Measurements from ENCODE around the gene CLEC1B.

CLEC1B gene

DNA sequence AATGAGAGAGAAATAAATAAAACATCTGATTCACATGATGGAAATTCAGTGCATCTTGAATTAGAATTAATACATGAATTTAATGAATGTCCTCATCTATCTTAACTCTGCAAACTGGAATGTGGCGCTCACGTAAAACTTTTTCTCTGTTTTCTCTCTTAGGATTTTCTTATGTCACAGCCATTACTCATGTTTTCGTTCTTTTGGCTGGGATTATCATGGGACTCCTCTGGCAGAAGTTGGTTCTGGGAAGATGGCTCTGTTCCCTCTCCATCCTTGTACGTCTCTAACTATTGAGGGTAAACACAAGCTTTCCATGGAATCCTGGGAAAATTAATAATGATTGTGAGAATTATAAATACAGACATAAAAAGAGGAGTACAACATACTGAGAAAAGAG is 16.5 kb upstream of the CLEC1B start:
- POLR2A ChIA-PET: no interaction called here
- TF ChIP-seq KLF9 (tag by site-specific recombination; IDR thresholded peaks at IDR 0.05; ENCODE audit: low read depth) (no peak), ZNF16 (tag by site-specific recombination; IDR thresholded peaks at IDR 0.05; ENCODE audit: low read depth) (no peak), ZNF701 (tag by site-specific recombination; IDR thresholded peaks at IDR 0.05) (no peak), ZNF621 (tag by site-specific recombination; IDR thresholded peaks at IDR 0.05) (no peak), ZNF768 (tag by site-specific recombination; IDR thresholded peaks at IDR 0.05) (no peak), ZNF549 (tag by site-specific recombination; IDR thresholded peaks at IDR 0.05) (no peak), ZEB2 (tag by site-specific recombination; IDR thresholded peaks at IDR 0.05) (no peak), ZNF10 (tag by site-specific recombination; IDR thresholded peaks at IDR 0.05) (no peak), WT1 (tag by site-specific recombination; IDR thresholded peaks at IDR 0.05) (no peak), ZNF2 (tag by site-specific recombination; IDR thresholded peaks at IDR 0.05) (no peak), ZNF843 (tag by site-specific recombination; IDR thresholded peaks at IDR 0.05) (no peak), KLF1 (tag by site-specific recombination; IDR thresholded peaks at IDR 0.05) (no peak), ZNF610 (tag by site-specific recombination; IDR thresholded peaks at IDR 0.05; ENCODE audit: borderline replicate concordance) (no peak), ZSCAN23 (tag by site-specific recombination; IDR thresholded peaks at IDR 0.05) (no peak), ZNF274 (IDR thresholded peaks at IDR 0.05; ENCODE audit: low read length) (no peak), ZNF274 (tag by site-specific recombination; IDR thresholded peaks at IDR 0.05; ENCODE audit: borderline replicate concordance) (no peak), ZNF830 (tag by site-specific recombination; IDR thresholded peaks at IDR 0.05; ENCODE audit: low read depth) (no peak), KLF8 (tag by site-specific recombination; IDR thresholded peaks at IDR 0.05) (no peak)
- TF ChIP-seq, protein P1, sequence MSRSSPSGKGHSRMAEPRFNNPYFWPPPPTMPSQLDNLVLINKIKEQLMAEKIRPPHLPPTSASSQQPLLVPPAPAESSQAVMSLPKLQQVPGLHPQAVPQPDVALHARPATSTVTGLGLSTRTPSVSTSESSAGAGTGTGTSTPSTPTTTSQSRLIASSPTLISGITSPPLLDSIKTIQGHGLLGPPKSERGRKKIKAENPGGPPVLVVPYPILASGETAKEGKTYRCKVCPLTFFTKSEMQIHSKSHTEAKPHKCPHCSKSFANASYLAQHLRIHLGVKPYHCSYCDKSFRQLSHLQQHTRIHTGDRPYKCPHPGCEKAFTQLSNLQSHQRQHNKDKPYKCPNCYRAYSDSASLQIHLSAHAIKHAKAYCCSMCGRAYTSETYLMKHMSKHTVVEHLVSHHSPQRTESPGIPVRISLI (tag by site-specific recombination; IDR thresholded peaks at IDR 0.05): no peak
- TF ChIP-seq, protein P2, sequence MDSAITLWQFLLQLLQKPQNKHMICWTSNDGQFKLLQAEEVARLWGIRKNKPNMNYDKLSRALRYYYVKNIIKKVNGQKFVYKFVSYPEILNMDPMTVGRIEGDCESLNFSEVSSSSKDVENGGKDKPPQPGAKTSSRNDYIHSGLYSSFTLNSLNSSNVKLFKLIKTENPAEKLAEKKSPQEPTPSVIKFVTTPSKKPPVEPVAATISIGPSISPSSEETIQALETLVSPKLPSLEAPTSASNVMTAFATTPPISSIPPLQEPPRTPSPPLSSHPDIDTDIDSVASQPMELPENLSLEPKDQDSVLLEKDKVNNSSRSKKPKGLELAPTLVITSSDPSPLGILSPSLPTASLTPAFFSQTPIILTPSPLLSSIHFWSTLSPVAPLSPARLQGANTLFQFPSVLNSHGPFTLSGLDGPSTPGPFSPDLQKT (IDR thresholded peaks at IDR 0.05; ENCODE audit: borderline replicate concordance, low read depth, low read length): no peak
- H3K4me1 ChIP-seq (ENCODE audit: control insufficient read depth, insufficient read depth, low read length): no peaks in the 10 kb centered on the region
- H3K4me3 ChIP-seq (ENCODE audit: low read depth, low read length): no peak overlapping the region
- H3K9me3 ChIP-seq (ENCODE audit: control insufficient read depth, insufficient read depth, low read depth, low read length): no peaks in the 10 kb centered on the region
- H3K36me3 ChIP-seq (ENCODE audit: control insufficient read depth in 2 of 2, insufficient read depth in 1 of 2, low read length in 2 of 2): no peaks in the 10 kb centered on the region
- CTCF ChIA-PET: interaction anchor here (0.7 to 1.3 kb wide), 2 partner anchors 265 to 289 kb away, joined by 3 to 4 read pairs; no protein-coding TSS in a partner anchor
- H3K27ac ChIP-seq (ENCODE audit: extremely low read depth, low read depth, low read length): no peak overlapping the region

DNA sequence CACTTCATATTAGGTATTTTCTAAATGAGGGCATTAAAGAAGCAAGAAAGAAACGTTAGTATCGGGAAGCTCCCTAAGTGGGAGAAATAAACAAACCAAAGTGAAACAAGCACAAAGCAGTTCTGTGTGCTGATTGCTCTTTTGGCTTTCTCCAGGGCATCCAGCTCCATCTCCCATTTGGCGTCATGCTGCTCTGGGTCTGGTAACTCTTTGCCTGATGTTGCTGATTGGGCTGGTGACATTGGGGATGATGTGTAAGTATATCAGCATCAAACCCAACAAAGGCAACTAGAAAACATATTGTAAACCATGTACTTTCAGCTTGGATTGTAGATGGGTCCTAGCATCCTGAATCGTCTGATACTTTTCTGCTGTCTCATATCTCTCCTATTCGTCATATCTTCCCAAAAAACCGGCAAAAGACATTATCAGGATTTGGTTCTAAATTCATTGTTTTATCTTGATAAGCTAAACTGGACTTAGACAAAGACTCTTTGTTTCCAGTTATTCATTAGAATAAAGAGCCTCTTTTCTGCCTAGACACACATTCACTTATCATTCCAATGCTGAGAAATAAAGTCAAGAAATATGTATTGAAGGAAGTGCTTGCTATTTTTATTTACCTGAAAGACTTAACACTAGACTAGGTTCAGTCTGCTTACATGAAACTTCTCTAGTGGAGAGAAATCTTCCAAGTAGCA is 13.9 kb upstream of the CLEC1B start:
- POLR2A ChIA-PET: no interaction called here
- Histone ChIP-seq H3K27ac (ENCODE audit: extremely low read depth, low read depth, low read length) (no peak overlapping the region), H3K9me3 (ENCODE audit: control insufficient read depth, insufficient read depth, low read depth, low read length) (no peaks in the 10 kb centered on the region), H3K36me3 (ENCODE audit: control insufficient read depth in 2 of 2, insufficient read depth in 1 of 2, low read length in 2 of 2) (no peaks in the 10 kb centered on the region), H3K4me3 (ENCODE audit: low read depth, low read length) (no peak overlapping the region), H3K4me1 (ENCODE audit: control insufficient read depth, insufficient read depth, low read length) (no peaks in the 10 kb centered on the region)
- CTCF ChIA-PET: interaction anchor here (0.6 kb wide), 2 partner anchors 123 to 1912 kb away, joined by 3 read pairs; no protein-coding TSS in a partner anchor
- no peak for TF ChIP-seq ZNF239 (tag by site-specific recombination; IDR thresholded peaks at IDR 0.05)
- no peak for TF ChIP-seq ZNF777 (tag by site-specific recombination; IDR thresholded peaks at IDR 0.05; ENCODE audit: borderline replicate concordance)
- TF ChIP-seq GLI4 (tag by site-specific recombination; IDR thresholded peaks at IDR 0.05): no peak
- TF ChIP-seq ZNF558 (tag by site-specific recombination; IDR thresholded peaks at IDR 0.05): no peak
- TF ChIP-seq ZNF660 (tag by site-specific recombination; IDR thresholded peaks at IDR 0.05): no peak
- TF ChIP-seq OVOL3 (tag by site-specific recombination; IDR thresholded peaks at IDR 0.05): no peak
- TF ChIP-seq, protein P1 (tag by site-specific recombination; IDR thresholded peaks at IDR 0.05): no peak

All from HEK293 (cell line).